K562 (cell line): ENCODE measurements around the gene PABPC1L. TPM values are rescaled to one million over a fixed set of nuclear protein-coding genes. Genes with fewer than 3 reads are reported as not detected.
A peak's percentile ranks its signal among the peaks of the same experiment; 100 is the strongest.

ENCODE experiments used
- ELF4 ChIP-seq: fragments of 450-650 bp; formaldehyde crosslinking; IDR thresholded peaks from 2 replicates; pipeline ENCODE4 v1.4.0; 2022; ENCODE audit warnings: missing genetic modification characterization
- HCFC1 ChIP-seq: IDR thresholded peaks from 2 replicates; pipeline ENCODE4 v1.6.1; 2012; ENCODE audit warnings: low read depth, low read length, improper control_type of control experiment
- HIVEP1 ChIP-seq: fragments of 250-450 bp; sonication (Bioruptor Pico); IDR thresholded peaks from 2 replicates; pipeline ENCODE4 v1.4.0; 2020; ENCODE audit warnings: mild to moderate bottlenecking
- JUNB ChIP-seq: fragments of 450-650 bp; formaldehyde crosslinking; conservative IDR thresholded peaks from 2 replicates; pipeline ENCODE4 v1.4.0; 2020; ENCODE audit warnings: mild to moderate bottlenecking
- KAT7 ChIP-seq: sonication (generic); formaldehyde crosslinking; IDR thresholded peaks from 2 replicates; pipeline ENCODE4 v1.8.0; 2022; ENCODE audit warnings: missing genetic modification reagents, mild to moderate bottlenecking, borderline replicate concordance
- KLF13 ChIP-seq: fragments of 450-650 bp; IDR thresholded peaks from 2 replicates; pipeline ENCODE4 v1.6.1; 2016; ENCODE audit warnings: missing genetic modification characterization, low read depth, mild to moderate bottlenecking, missing compliant biosample characterization, moderate library complexity, borderline replicate concordance
- SPI1 ChIP-seq: IDR thresholded peaks from 2 replicates; pipeline ENCODE4 v1.6.1; 2011; ENCODE audit warnings: low read depth, low read length, control low read depth, borderline replicate concordance
- TAL1 ChIP-seq: fragments of 450-650 bp; IDR thresholded peaks from 2 replicates; pipeline ENCODE4 v1.6.1; 2016; ENCODE audit warnings: mild to moderate bottlenecking
- TRIM24 ChIP-seq, 2 experiments: fragments of 450-650 bp; IDR thresholded peaks; 2 replicates each; pipeline ENCODE4 v1.6.1; 2016
- ZKSCAN1 ChIP-seq: fragments of 150-350 bp; IDR thresholded peaks from 2 replicates; pipeline ENCODE4 v1.6.1; 2016; ENCODE audit warnings: low read depth, low read length
- ZNF263 ChIP-seq: sonication (generic); formaldehyde crosslinking; IDR thresholded peaks from 2 replicates; pipeline ENCODE4 v1.8.0; 2022; ENCODE audit warnings: mild to moderate bottlenecking, missing genetic modification reagents, borderline replicate concordance
- ZNF780A ChIP-seq: fragments of 250-450 bp; sonication (Bioruptor Pico); IDR thresholded peaks from 2 replicates; pipeline ENCODE4 v1.5.0; 2021; ENCODE audit warnings: mild to moderate bottlenecking
- polyA plus RNA-seq, 8 experiments: library from polyadenylated mRNA; depleted of rRNA in 4 of 8; stranded (reverse) in 5 of 8; unstranded in 3 of 8; fragments of >200 nt; fragmentation: Nextera tagmentation in 2 of 8; fragmentation: Illumina TruSeq in 1 of 8; extraction: Ambion mirVana in 2 of 8; extraction: Trizol in 1 of 8; gene quantifications; 2 replicates each; pipeline versions ENCODE4 v1.2.1 to v1.2.3, GENCODE V29; 2011 to 2014; ENCODE audit warnings: inconsistent platforms in 1 of 8, missing spikeins in 1 of 8
- total RNA-seq, 7 experiments: library from RNA; depleted of rRNA in 6 of 7; stranded (reverse); fragments of >200 nt in 6 of 7; fragmentation: Illumina TruSeq in 2 of 7; extraction: Trizol in 2 of 7; gene quantifications; 2 replicates each; pipeline versions ENCODE4 v1.2.1 to v1.2.3, GENCODE V29; 2011 to 2021; ENCODE audit warnings: low replicate concordance in 1 of 7
- TF ChIP-seq, protein P1 (sequence below), 2 experiments: fragments of 250-450 bp in 1 of 2; fragments of 450-650 bp in 1 of 2; sonication (Bioruptor Pico) in 1 of 2; IDR thresholded peaks; 2 replicates each; pipeline versions ENCODE4 v1.6.1 to v1.8.0; 2016 to 2021; ENCODE audit warnings: mild to moderate bottlenecking in 2 of 2, moderate library complexity in 2 of 2, missing compliant biosample characterization in 1 of 2, missing genetic modification characterization in 1 of 2
- TF ChIP-seq, protein P2 (sequence below): fragments of 250-450 bp; sonication (Bioruptor Pico); IDR thresholded peaks from 2 replicates; pipeline ENCODE4 v1.4.0; 2020; ENCODE audit warnings: borderline replicate concordance
- TF ChIP-seq, protein P3 (sequence below): IDR thresholded peaks from 2 replicates; pipeline ENCODE4 v1.6.1; 2016; ENCODE audit warnings: missing genetic modification characterization, missing compliant biosample characterization
- TF ChIP-seq, protein P4 (sequence below): fragments of 450-650 bp; formaldehyde crosslinking; IDR thresholded peaks from 2 replicates; pipeline ENCODE4 v1.4.0; 2020; ENCODE audit warnings: mild to moderate bottlenecking, moderate library complexity
- TF ChIP-seq, protein P5 (sequence below), 2 experiments: fragments of 200-800 bp in 1 of 2; sonication (Bioruptor generic) in 1 of 2; sonication (generic) in 1 of 2; formaldehyde crosslinking in 1 of 2; IDR thresholded peaks in 1 of 2; conservative IDR thresholded peaks in 1 of 2; 2 replicates each; pipeline versions ENCODE4 v1.5.0 to v1.6.1; 2016 to 2020; ENCODE audit warnings: missing compliant biosample characterization in 1 of 2, missing genetic modification characterization in 1 of 2, missing genetic modification reagents in 1 of 2
- TF ChIP-seq, protein P6 (sequence below): conservative IDR thresholded peaks from 2 replicates; pipeline ENCODE4 v1.6.1; 2011; ENCODE audit warnings: low read depth, mild to moderate bottlenecking, low read length; ENCODE audit not compliant: control insufficient read depth

The PABPC1L gene
- total and polyA plus RNA-seq, 9 of the 15 experiments (the other 6 are each of a cell fraction or from before 2014, with no cell fraction given) = 6.0 to 90.3 (median 15.8) TPM

DNA sequence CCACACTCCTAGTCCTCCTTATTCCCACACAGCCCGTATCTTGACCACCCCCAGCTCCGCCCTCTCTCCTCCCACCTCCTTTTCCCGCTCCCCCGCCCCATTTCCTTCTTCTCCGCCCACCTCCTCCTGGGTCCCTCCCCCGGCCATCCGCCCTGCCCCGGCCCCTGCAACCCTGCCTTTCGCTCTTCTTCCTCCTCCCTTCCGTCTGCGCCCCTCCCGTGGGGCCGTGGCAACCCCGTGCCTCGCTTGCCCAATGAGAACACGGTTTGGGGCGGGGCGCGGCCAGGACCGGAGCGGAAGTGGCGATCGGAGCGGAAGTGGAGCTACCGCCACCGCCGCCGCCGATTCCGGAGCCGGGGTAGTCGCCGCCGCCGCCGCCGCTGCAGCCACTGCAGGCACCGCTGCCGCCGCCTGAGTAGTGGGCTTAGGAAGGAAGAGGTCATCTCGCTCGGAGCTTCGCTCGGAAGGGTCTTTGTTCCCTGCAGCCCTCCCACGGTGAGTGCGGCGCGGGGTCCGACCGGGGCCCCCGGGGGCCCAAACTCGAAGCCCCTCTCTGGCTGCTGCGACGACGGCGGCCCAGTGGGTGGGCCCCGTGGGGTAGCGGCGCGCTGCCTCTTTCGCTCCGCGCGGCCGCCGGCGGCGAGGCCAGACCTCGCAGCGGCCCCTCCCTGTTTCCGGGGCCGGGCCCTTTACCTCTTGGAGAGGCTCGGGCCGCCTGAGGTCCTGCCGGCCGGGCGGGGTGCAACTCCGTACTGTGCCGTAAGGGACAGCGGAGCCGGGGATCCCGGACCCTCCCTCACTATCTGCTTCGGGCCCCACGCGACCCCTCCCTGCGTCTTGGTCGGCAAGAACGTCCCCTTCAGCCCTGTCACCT is 24.2 kb upstream of the PABPC1L start, which contains the start of gene YWHAB (continued):
- TF ChIP-seq ZKSCAN1 (no peak), KLF13 (tag) (no peak), TAL1 (peak; percentile 12; the same call in 1 of the 2 replicates), SPI1 (peak; percentile 78), HIVEP1 (no peak), ELF4 (CRISPR knock-in tag) (peak; percentile 94), KAT7 (CRISPR knock-in tag) (no peak), TRIM24 (IDR thresholded peaks at IDR 0.05) (0 out of 4 replicates have a peak, but pooled peaks of 1 of the 2 experiments have one; percentile 19), HCFC1 (peak; percentile 42), JUNB (CRISPR knock-in tag) (no peak), ZNF263 (CRISPR knock-in tag) (peak; percentile 87), ZNF780A (CRISPR knock-in tag) (no peak)
- TF ChIP-seq, protein P1, sequence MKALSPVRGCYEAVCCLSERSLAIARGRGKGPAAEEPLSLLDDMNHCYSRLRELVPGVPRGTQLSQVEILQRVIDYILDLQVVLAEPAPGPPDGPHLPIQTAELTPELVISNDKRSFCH (CRISPR knock-in tag; IDR thresholded peaks at IDR 0.05) = no peak
- TF ChIP-seq, protein P1 (tag; IDR thresholded peaks at IDR 0.05) = peak; percentile 59; the same call in 1 of the 2 replicates
- TF ChIP-seq, protein P2, sequence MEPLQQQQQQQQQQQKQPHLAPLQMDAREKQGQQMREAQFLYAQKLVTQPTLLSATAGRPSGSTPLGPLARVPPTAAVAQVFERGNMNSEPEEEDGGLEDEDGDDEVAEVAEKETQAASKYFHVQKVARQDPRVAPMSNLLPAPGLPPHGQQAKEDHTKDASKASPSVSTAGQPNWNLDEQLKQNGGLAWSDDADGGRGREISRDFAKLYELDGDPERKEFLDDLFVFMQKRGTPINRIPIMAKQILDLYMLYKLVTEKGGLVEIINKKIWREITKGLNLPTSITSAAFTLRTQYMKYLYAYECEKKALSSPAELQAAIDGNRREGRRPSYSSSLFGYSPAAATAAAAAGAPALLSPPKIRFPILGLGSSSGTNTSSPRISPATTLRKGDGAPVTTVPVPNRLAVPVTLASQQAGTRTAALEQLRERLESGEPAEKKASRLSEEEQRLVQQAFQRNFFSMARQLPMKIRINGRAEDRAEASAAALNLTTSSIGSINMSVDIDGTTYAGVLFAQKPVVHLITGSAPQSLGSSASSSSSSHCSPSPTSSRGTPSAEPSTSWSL (CRISPR knock-in tag) = peak; percentile 75; the same call in 1 of the 2 replicates
- TF ChIP-seq, protein P3, sequence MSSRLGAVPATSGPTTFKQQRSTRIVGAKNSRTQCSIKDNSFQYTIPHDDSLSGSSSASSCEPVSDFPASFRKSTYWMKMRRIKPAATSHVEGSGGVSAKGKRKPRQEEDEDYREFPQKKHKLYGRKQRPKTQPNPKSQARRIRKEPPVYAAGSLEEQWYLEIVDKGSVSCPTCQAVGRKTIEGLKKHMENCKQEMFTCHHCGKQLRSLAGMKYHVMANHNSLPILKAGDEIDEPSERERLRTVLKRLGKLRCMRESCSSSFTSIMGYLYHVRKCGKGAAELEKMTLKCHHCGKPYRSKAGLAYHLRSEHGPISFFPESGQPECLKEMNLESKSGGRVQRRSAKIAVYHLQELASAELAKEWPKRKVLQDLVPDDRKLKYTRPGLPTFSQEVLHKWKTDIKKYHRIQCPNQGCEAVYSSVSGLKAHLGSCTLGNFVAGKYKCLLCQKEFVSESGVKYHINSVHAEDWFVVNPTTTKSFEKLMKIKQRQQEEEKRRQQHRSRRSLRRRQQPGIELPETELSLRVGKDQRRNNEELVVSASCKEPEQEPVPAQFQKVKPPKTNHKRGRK (tag) = no peak
- TF ChIP-seq, protein P4, sequence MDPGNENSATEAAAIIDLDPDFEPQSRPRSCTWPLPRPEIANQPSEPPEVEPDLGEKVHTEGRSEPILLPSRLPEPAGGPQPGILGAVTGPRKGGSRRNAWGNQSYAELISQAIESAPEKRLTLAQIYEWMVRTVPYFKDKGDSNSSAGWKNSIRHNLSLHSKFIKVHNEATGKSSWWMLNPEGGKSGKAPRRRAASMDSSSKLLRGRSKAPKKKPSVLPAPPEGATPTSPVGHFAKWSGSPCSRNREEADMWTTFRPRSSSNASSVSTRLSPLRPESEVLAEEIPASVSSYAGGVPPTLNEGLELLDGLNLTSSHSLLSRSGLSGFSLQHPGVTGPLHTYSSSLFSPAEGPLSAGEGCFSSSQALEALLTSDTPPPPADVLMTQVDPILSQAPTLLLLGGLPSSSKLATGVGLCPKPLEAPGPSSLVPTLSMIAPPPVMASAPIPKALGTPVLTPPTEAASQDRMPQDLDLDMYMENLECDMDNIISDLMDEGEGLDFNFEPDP (CRISPR knock-in tag) = no peak
- TF ChIP-seq, protein P5, sequence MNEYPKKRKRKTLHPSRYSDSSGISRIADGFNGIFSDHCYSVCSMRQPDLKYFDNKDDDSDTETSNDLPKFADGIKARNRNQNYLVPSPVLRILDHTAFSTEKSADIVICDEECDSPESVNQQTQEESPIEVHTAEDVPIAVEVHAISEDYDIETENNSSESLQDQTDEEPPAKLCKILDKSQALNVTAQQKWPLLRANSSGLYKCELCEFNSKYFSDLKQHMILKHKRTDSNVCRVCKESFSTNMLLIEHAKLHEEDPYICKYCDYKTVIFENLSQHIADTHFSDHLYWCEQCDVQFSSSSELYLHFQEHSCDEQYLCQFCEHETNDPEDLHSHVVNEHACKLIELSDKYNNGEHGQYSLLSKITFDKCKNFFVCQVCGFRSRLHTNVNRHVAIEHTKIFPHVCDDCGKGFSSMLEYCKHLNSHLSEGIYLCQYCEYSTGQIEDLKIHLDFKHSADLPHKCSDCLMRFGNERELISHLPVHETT (CRISPR knock-in tag; conservative IDR thresholded peaks at IDR 0.05 in 1 of 2, IDR thresholded peaks at IDR 0.05 in 1 of 2) = peak in 1 of 2 experiments; percentile 81; a peak in 2 of 4 replicates
- TF ChIP-seq, protein P6, sequence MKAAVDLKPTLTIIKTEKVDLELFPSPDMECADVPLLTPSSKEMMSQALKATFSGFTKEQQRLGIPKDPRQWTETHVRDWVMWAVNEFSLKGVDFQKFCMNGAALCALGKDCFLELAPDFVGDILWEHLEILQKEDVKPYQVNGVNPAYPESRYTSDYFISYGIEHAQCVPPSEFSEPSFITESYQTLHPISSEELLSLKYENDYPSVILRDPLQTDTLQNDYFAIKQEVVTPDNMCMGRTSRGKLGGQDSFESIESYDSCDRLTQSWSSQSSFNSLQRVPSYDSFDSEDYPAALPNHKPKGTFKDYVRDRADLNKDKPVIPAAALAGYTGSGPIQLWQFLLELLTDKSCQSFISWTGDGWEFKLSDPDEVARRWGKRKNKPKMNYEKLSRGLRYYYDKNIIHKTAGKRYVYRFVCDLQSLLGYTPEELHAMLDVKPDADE = peak; percentile 88; the same call in 1 of the 2 replicates
